ENCODE results near the gene ELN. TPM values are rescaled to one million over a fixed set of nuclear protein-coding genes. Genes with fewer than 3 reads are reported as not detected.

Gene ELN
- total and polyA plus RNA-seq, 5 experiments from 2014 or later, result not detected

- POLR2A ChIA-PET, result no interaction called here
- Mint-ChIP-seq H3K4me1 (no peaks in the 10 kb centered on the region), H3K4me3 (no peak overlapping the region), H3K27ac (no peak overlapping the region), H3K9me3 (peaks cover 4 to 20% (median 12%) of the 10 kb centered on the region in 9 donors), H3K36me3 (peaks cover 0 to 22% (median 7%) of the 10 kb centered on the region in 3 donors), H3K27me3 (peaks cover 0 to 8% (median 2%) of the 10 kb centered on the region in 5 donors)
- ATAC-seq (no peak), DNase-seq (no peak)
These were observed 36.4 kb upstream of the ELN start for GRCh38 chr7:73991522-73992100.

GRCh38 chr7:73992101-73992562 lies 35.8 kb upstream of the ELN start:
- no peak overlapping the region for H3K27ac Mint-ChIP-seq
- POLR2A ChIA-PET, result no interaction called here
- H3K36me3 Mint-ChIP-seq, result peaks cover 0 to 22% (median 7%) of the 10 kb centered on the region in 3 donors
- peaks cover 4 to 23% (median 12%) of the 10 kb centered on the region in 9 donors for H3K9me3 Mint-ChIP-seq
- H3K4me1 Mint-ChIP-seq, result no peaks in the 10 kb centered on the region
- no peak for ATAC-seq
- H3K27me3 Mint-ChIP-seq, result peaks cover 3 to 14% (median 5%) of the 10 kb centered on the region in 5 donors
- no peak overlapping the region for H3K4me3 Mint-ChIP-seq
- DNase-seq, result no peak

DNA sequence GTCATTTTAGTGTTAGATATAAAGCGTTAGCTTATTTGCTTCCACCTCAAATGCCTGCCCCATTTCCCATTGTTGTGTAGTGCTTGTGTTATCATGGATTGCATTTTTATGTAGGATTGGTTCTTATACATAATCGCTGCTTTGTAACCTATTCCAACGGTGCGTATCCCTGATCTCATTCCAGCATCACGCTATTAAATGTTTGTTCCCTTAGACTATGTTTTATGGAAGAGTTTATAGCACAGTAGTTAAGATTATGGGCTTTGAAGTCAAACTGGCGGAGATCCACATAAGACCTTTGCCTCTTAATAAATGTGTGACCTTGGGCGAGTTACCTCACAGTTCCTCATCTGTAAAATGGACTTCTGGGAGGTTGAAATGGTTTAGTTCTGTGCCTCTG lies 34.0 kb upstream of the ELN start:
- ATAC-seq, result no peak
- Mint-ChIP-seq H3K36me3 (peaks cover 0 to 22% (median 7%) of the 10 kb centered on the region in 3 donors), H3K27me3 (peaks cover 4 to 18% (median 8%) of the 10 kb centered on the region in 5 donors), H3K4me1 (no peaks in the 10 kb centered on the region), H3K4me3 (no peak overlapping the region), H3K27ac (no peak overlapping the region), H3K9me3 (peaks cover 4 to 23% (median 12%) of the 10 kb centered on the region in 9 donors)
- no peak for DNase-seq
- POLR2A ChIA-PET, result no interaction called here

GRCh38 chr7:73994761-73995160 lies 33.2 kb upstream of the ELN start:
- H3K4me3 Mint-ChIP-seq, result no peak overlapping the region
- ATAC-seq (no peak), DNase-seq (no peak)
- H3K27me3 Mint-ChIP-seq, result peaks cover 4 to 18% (median 8%) of the 10 kb centered on the region in 5 donors
- POLR2A ChIA-PET, result no interaction called here
- H3K9me3 Mint-ChIP-seq, result peaks cover 4 to 23% (median 12%) of the 10 kb centered on the region in 9 donors
- H3K4me1 Mint-ChIP-seq, result no peaks in the 10 kb centered on the region
- H3K36me3 Mint-ChIP-seq, result peaks cover 0 to 22% (median 7%) of the 10 kb centered on the region in 3 donors
- H3K27ac Mint-ChIP-seq, result no peak overlapping the region

DNA sequence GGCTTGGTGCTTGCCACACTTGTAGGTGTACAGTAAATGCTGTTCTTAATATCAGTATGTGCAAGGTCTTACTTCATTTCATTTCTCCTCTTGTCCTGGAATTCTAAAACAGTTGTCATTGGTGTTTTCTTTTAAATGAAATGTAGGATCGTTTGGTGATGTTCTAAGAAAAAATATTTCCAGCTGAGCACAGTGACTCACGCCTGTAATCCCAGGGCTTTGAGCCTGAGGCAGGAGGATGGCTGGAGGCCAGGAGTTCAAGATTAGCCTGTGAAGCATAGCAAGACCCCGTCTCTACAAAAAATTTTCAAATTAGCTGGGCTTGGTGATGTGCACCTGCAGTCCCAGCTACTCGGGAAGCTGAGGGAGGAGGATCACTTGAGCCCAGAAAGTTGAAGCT lies 32.6 kb upstream of the ELN start:
- Mint-ChIP-seq H3K27me3 (peaks cover 4 to 18% (median 8%) of the 10 kb centered on the region in 5 donors), H3K9me3 (peaks cover 4 to 23% (median 12%) of the 10 kb centered on the region in 9 donors), H3K4me1 (no peaks in the 10 kb centered on the region), H3K36me3 (peaks cover 0 to 22% (median 7%) of the 10 kb centered on the region in 3 donors), H3K27ac (no peak overlapping the region), H3K4me3 (no peak overlapping the region)
- ATAC-seq (no peak), DNase-seq (no peak)
- POLR2A ChIA-PET, result no interaction called here

- Mint-ChIP-seq H3K4me3 (no peak overlapping the region), H3K27ac (no peak overlapping the region), H3K27me3 (peaks cover 4 to 18% (median 8%) of the 10 kb centered on the region in 5 donors), H3K9me3 (peaks cover 4 to 23% (median 12%) of the 10 kb centered on the region in 9 donors), H3K36me3 (peaks cover 0 to 22% (median 7%) of the 10 kb centered on the region in 3 donors), H3K4me1 (no peaks in the 10 kb centered on the region)
- POLR2A ChIA-PET, result no interaction called here
- ATAC-seq (no peak), DNase-seq (no peak)
These were observed 32.0 kb upstream of the ELN start for GRCh38 chr7:73995821-73996511.

- H3K4me1 Mint-ChIP-seq, result peaks cover 0 to 5% (median 4%) of the 10 kb centered on the region in 4 donors
- POLR2A ChIA-PET, result no interaction called here
- peaks cover 0 to 22% (median 7%) of the 10 kb centered on the region in 3 donors for H3K36me3 Mint-ChIP-seq
- peaks cover 4 to 18% (median 8%) of the 10 kb centered on the region in 5 donors for H3K27me3 Mint-ChIP-seq
- DNase-seq (no peak), ATAC-seq (no peak)
- H3K9me3 Mint-ChIP-seq, result peaks cover 4 to 23% (median 12%) of the 10 kb centered on the region in 9 donors
- H3K4me3 Mint-ChIP-seq, result no peak overlapping the region
- H3K27ac Mint-ChIP-seq, result no peak overlapping the region
These were observed 30.9 kb upstream of the ELN start for GRCh38 chr7:73997056-73997455.

- Mint-ChIP-seq H3K27ac (no peak overlapping the region), H3K9me3 (peaks cover 0 to 9% (median 5%) of the 10 kb centered on the region in 9 donors), H3K27me3 (peaks cover 4 to 18% (median 8%) of the 10 kb centered on the region in 5 donors), H3K36me3 (peaks cover 0 to 11% (median 2%) of the 10 kb centered on the region in 3 donors), H3K4me1 (peaks cover 2 to 15% (median 10%) of the 10 kb centered on the region in 4 donors), H3K4me3 (no peak overlapping the region)
- POLR2A ChIA-PET, result no interaction called here
- no peak for ATAC-seq
- DNase-seq, result no peak
These were observed 28.1 kb upstream of the ELN start for GRCh38 chr7:73999664-74000435.

DNA sequence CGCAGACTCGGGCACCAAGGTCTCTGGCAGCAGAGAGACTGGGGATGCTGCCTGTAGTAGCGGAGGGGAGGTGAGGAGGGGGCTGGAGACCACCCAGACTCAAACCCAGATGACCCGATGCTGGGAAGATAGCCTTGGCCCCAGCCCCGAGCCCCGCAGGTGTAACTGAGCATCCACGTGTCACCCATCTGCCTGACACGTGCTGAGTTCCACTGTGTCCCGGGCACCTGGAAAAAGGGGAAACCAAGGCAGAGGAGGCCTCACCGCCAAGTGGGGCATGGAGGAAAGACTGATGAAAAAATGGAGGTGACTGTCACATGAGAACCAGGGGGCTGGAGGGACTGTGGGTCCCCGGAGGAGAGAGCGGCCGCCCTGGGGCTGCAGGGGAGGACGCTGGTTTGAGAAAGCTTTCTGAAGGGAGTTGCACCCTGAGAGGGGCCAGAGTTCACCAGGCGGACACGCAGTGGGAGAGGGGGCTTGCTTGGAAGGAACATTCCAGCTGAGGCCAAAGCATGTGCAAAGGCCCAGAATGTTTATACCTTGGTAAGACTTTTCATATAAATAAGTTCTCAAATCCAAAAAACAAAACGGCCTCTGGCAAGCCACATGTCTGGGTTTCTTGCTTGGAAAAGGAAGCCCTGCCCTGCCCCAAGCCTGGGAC lies 27.4 kb upstream of the ELN start:
- Mint-ChIP-seq H3K36me3 (peaks cover 0 to 4% (median 0%) of the 10 kb centered on the region in 3 donors), H3K4me3 (no peak overlapping the region), H3K4me1 (peaks cover 2 to 15% (median 10%) of the 10 kb centered on the region in 4 donors), H3K27me3 (peaks cover 4 to 18% (median 8%) of the 10 kb centered on the region in 5 donors), H3K9me3 (peaks cover 0 to 6% (median 0%) of the 10 kb centered on the region in 9 donors), H3K27ac (no peak overlapping the region)
- ATAC-seq (no peak), DNase-seq (no peak)
- POLR2A ChIA-PET, result no interaction called here

DNA sequence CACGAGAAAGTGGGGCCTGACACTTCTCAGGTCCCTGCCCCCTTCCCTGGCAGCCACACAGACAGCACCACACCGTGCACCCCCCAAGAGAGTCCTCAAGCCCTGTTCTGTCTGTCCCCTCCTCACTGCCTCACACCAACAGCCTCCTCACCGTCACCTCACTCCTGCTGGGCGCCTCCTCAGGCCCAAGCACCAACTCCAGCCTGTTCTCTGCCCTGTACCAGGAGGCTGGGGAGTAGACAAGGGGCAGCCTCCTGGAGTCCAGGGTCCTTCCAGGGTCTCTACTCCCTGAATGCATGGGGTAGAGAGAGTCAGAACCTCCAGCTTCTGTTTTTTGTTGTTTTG lies 26.9 kb upstream of the ELN start:
- Mint-ChIP-seq H3K27ac (no peak overlapping the region), H3K9me3 (peaks cover 0 to 6% (median 0%) of the 10 kb centered on the region in 9 donors), H3K27me3 (peaks cover 4 to 15% (median 6%) of the 10 kb centered on the region in 5 donors), H3K36me3 (no peaks in the 10 kb centered on the region), H3K4me3 (no peak overlapping the region), H3K4me1 (peaks cover 2 to 15% (median 10%) of the 10 kb centered on the region in 4 donors)
- ATAC-seq (no peak), DNase-seq (no peak)
- POLR2A ChIA-PET, result no interaction called here

- Mint-ChIP-seq H3K27me3 (peaks cover 0 to 14% (median under 1%) of the 10 kb centered on the region in 5 donors), H3K4me1 (peaks cover 2 to 15% (median 10%) of the 10 kb centered on the region in 4 donors), H3K36me3 (no peaks in the 10 kb centered on the region), H3K4me3 (peak overlapping the region in 1 of 10 donors; percentile 45), H3K27ac (peak overlapping the region in 2 of 10 donors; percentile 27 to 64), H3K9me3 (no peaks in the 10 kb centered on the region)
- POLR2A ChIA-PET, result no interaction called here
- DNase-seq (peak in 1 of 10 donors; percentile 7), ATAC-seq (no peak)
These were observed 25.4 kb upstream of the ELN start for GRCh38 chr7:74002474-74003017.

GRCh38 chr7:74003621-74004020 lies 24.4 kb upstream of the ELN start:
- Mint-ChIP-seq H3K27me3 (peaks cover 0 to 7% (median 0%) of the 10 kb centered on the region in 5 donors), H3K27ac (no peak overlapping the region), H3K9me3 (no peaks in the 10 kb centered on the region), H3K4me1 (peaks cover 2 to 15% (median 10%) of the 10 kb centered on the region in 4 donors), H3K36me3 (no peaks in the 10 kb centered on the region), H3K4me3 (no peak overlapping the region)
- ATAC-seq, result no peak
- POLR2A ChIA-PET, result no interaction called here
- no peak for DNase-seq
